HG03558 (cell line): ENCODE measurements around the gene TXNDC11.

Experiments used
- ATAC-seq: cut with Tn5 transposase; IDR thresholded peaks from one replicate; pipeline ENCODE4 v1.9.1; 2021; ENCODE audit warnings: moderate number of reproducible peaks; ENCODE audit not compliant: unreplicated experiment; ENCODE audit errors: extremely low read depth

The TXNDC11 gene

DNA sequence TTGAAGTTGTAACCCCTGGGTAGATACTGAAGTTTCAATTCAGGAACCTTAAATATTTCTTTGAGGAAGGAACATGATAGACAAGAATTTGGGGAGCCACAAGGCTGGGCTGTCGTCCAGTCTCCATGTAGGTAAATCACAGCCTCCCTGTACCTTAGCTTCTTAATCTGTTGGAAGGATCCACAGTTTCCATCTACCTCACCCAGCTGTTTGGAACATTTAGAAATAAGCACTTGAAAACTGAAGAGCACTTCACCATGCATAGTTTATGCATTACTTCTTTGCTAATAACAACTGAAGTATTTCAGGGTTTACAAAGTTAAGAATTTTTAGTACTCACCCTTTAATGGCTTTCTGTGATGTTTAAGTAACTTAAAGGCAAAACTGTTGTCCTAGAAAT lies 17.2 kb downstream of the TXNDC11 start:
- no peak for ATAC-seq

DNA sequence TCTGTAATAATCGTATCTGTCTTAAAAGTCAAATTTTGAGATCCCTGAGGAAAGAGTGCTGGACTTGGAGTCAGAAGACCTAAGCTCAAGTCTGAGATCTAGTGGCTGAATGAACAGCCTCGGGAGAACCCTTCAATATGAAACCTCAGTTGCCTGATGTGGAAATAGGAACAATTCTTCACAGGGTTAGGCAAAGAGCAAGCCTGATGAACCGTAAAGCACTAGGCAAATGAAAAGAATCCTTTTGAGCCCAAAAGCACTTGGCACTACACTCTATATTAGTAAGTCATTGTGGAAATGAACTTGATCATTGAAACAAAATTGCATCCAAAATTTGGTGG lies 20.2 kb downstream of the TXNDC11 start:
- no peak for ATAC-seq

DNA sequence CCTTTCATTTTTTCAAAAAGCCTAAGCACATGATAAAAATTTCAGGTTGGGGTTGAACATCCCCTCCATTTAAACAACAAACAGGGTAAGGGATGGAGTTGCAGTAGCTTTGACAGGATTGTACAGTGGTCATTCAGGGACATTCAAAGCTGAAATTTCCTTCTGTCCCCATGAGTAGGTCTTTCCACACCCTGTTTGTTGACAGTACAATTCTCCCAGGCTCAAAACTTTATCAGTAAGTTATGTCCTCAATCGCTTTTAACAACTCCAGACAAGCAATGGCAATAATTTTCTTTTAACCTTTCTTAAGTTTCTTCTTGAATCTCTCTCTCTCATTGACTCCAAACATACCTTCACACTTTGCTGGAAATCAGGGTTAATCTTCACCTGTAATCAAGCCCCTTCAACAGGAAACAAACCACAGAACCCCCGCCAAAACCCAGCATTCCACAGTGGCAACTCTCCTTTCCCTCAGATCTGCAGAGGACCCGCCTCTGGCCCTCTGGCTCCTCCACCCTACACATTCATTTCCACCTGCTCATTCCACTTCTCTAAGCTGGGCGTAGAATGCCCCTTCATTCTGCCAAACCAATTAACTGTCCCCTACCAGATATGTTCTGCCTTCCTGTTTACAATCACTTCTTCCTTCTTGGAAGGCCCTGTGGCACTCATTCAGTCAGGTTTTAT lies 20.7 kb downstream of the TXNDC11 start:
- no peak for ATAC-seq

DNA sequence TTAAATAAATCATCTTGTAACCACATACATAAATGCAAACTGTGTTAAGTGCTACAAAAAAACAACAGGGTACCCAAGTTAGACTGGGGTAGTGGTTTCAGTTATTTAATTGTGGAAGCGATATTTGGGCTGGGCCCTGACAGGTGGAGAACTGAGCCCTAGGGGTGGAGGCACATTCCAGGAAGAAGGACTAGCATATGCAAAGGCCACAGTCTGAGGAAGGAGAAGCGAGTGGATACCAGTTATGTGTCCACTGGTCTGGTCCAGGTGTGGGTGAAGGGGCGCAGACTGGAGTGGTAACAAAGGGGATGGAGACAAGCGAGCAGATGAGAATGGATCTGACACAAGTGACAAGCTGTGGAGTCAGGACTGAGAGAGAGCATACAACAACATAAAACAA lies 22.9 kb downstream of the TXNDC11 start:
- ATAC-seq = no peak

DNA sequence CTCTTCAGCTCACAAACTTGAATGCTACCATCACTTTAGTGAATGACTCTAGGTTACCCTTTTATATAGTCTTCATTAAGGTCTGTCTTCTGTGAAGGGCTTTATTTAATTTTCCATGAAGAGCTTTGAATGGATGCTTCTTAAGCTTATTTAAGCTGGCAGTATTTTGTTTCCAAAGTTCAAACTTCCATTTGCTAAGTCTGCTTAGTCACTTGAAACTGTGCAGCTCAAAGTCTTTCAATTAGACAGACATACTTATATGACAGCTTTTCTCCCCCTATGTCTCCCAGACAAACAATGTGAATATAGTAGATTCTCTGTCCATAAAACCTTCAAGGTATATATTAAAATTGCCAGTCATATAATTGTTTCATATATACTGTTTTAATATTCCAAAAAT lies 23.5 kb downstream of the TXNDC11 start:
- ATAC-seq = no peak

DNA sequence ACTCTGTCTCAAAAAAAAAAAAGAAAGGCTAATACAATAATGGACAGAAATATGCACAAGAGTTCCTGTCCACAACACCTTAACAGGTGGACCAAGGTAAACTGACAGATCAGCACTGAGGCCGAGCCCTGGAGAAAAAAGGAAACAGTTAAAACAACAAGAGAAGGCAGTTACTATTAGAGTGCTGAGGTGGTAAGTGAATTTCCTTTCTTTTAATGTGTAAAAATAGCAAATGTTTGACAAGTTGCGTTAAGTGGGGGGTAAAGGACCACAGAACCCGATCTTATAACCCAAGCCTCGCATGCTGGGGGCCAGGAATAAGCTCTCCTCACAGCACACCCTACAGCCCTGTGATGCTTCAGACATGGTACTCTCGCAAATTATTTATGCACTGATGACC lies 24.8 kb downstream of the TXNDC11 start:
- no peak for ATAC-seq

DNA sequence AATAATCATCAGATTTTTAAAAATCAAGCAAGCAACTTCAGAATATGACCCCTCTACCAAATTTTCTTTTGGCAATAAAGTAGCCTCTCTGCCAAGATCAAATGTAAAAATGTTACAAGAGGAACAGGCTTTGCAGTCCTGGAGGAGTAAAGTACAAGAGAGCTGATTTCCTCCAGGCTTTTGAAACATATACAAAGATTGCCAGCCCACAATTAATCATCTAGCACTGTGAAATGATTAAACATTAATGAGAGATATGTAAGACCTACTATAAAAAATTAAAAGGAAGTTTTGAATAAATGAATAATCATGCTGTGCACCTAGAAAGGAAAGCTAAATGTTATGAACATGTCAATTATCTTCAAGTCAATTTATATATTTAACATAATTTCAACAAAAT lies 26.3 kb downstream of the TXNDC11 start:
- ATAC-seq = no peak

DNA sequence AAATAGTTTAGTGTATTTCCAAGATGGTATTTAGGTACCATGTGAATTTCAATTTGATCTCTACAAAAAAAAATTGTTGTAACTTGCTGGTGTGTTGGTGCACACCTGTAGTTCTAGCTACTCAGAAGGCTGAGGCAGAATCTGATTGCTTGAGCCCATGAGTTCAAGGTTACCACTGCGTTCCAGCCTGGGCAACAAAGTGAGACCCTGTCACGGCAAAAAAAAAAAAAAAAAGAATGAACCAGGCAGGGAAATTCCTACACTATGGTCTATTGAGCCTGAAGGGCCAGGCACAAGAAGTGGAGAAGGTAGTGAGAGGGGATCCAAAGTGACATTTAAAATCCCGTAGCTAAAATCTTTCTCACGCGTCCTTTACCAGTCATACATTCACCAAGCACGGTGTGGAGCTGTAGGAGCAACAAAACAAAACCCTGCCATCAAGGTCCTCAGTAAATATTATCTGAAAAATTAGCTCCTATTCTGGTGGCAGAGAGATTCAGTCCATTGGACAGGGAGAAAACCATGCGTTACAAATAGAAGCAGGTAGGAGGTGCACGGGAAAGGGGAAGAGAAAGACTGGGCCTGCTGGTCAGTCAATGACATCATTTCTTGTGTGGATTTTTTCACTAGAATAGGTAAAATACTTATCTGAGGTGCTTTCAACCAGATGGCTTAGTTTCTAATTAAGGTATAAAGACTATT lies 27.3 kb downstream of the TXNDC11 start:
- ATAC-seq = no peak

DNA sequence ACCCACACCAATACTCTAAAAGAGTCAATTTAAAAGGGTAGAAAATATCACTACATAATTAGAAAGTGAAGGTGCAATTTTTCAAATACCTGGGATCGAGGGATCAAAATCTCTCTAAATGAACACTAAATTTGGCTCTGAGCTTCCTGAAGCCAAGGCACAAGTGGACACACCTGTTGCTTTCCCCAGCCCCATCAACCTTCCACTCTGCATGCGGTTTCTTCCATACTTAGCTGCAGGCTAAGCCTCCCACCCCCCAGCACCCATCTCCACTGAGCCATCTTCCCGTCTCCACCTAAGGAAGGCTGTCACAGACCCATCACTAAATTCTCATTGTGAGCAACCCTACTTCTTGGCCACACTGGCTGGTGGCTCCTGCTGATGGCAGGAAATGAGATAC lies 30.5 kb downstream of the TXNDC11 start:
- no peak for ATAC-seq

DNA sequence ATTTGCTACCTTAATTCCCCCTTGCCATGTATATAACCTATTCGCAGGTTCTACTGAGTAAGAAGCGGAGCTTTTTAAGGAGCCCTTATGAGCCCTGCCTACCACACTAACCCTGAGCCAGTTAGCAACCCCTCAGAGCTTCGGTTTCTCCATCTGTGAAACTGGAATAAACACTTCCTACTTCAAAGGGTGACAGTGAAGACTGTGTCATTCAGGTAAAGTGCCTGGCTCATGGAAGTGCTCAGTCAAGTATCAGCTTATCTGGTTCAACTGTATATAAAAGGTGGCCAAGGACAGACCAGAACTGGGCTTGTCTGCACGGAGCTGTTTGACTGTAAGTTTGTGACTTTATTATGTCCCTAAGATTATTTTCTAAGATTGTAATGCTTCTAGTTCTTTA lies 31.0 kb downstream of the TXNDC11 start:
- ATAC-seq = no peak

DNA sequence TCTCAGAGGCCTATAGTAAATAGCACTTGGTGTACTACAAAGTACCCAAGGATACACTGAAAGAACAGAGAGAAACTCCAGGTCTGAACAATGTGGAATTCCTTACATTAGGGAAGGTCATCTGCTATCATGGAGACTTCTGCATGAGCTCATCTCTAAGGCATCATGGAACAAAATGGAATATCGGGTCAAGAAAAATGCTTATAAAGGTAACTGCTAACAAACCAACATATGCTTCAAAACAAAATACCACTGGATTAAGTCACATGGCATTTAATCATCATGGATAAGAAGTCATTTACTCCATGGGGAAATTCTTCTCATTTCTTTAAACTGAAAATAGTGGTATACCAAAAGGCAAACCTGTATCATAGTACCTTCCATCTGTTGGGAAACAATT lies 34.2 kb downstream of the TXNDC11 start:
- ATAC-seq = no peak

DNA sequence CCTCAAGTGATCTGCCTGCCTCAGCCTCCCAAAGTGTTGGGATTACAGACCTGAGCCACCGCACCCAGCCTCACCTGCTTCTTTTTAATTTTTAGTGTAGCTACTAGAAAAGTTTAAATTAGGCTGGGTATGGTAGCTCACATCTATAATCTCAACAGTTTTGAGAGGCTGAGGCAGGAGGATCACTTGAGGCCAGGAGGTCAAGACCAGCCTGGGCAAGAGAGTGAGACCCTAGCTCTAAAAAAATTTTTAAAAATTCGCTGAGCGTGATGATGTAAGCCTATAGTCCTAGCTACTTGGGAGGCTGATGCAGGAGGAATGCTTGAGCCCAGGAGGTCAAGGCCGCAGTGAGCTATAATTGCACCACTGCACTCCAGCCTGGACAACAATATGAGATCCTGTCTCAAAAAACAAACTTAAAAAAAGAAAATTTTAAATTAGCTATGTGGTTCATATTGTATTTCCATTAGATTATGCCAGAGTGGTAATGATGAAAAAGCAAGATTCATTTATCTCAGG lies 34.9 kb downstream of the TXNDC11 start:
- ATAC-seq = no peak

DNA sequence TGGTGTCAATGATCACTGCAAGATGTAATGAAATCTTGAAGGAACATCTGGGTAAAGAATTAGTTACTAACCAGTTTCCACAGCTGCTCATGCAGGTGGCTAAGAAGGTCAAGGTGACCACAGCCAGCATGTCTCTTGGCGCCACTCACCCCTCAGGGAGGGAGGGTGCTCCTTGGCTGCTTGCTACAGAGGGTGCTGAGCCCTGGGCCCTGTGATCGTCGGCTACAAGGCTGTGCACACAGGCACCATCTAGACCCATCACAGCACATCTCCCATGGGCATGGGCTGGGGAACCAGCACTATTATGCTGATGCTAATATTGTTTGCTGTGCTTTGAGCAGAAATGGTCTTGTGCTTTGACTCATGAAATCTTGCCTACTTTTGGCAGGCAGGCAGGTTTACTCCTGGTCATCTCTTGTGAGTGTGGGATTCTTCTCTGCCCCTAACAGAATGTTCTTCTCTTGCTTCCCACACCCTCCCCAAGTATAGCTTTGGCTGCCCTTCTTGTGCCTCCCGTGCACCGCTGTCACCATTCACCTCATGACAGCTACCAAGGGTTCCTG lies 36.4 kb downstream of the TXNDC11 start:
- ATAC-seq = no peak

DNA sequence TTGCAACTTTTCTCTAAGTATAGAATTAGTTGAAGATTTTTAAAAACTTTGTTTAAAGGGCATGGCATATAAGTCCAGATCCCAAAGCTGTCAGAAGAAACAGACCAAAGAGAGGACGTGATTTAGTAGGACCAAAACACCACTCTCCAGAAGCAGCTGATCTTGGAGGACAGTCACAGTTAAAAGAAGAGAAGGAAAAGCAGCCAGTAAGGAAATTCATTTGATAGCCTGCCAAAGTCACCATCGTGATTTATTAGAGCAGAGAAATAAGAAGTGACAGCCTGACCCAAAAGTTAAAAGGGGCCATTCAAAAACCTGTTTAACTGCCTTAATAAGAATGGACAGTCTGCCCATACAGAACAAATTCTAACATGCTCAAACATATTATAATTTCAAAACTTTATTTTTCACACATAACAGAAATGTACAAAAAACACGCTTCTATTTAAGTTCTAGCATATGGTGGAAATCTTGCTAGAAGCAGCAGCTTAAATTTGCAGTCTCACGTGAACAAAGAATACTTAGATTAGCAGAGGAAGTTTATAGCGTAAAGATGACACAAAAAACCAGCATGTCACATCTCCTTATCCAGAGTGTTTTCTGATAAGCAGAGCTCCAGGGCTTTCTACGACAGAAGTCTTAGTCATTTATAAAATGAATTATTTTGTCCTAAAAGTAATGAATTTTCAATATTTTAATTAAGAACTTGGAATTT lies 37.2 kb downstream of the TXNDC11 start:
- no peak for ATAC-seq

DNA sequence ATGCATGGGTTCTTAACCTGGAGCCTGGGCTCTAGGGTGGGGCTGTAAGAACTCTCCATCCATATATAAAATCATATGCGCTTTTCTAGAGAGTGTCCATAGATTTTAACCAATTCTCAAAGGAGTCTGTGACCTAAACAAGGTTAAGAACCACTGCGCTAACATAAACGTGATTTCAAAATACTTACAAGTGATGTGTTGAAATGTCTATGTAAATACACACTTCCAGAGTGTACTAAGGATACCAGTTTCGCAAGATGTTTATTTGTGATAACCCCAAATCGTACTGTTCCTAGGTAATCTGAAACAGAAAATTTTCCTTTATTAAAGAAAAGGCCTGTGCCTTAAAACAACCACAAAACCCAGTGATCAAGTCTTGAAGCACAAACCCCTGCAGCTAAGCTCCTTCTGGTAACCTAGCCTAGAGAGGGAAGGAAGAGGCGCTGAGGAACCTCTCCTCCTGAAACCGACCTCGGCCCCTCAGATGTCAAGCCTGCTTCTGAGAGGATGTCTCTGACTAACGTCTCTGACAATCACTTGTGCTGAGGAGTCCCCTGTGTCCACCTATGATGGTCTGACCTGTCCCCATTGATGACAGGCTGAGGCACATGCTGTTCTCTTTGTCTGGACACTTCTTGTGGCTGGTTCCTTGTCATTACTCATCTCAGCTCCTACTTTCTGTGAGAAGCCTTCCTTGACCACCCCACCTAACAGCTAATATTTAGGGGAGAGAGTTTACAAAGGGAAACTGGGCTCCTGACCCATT lies 42.2 kb downstream of the TXNDC11 start:
- no peak for ATAC-seq

DNA sequence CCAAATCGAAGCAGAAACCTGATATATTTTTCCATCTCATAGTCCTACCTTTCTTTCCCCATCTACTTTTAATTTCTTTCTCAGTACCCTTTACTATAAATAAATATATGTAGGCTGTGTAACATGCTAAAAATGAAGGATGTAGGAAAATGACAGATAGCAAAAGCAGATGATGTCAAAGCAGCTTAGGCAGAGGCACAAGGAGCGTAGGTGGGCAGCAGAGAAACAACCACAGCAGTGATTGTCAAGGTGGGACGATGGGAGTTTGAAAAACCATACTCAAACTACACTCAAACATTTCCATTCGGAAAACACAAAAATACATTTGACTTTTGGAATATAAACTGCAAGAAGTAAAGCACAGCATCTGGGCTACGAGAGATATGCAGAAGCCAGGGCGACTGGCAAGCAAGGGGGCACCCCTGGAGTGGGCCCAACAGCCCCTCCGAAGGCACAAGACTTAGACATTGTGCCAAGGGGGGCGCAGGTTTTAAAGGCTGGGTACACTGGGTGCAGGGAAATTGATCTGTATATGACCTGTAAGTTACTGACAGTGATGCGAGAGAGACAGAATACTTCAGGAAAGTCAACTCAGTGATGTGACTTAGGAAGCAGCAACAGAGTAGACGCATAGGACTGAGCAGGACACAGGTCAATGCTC lies 43.3 kb downstream of the TXNDC11 start:
- no peak for ATAC-seq

DNA sequence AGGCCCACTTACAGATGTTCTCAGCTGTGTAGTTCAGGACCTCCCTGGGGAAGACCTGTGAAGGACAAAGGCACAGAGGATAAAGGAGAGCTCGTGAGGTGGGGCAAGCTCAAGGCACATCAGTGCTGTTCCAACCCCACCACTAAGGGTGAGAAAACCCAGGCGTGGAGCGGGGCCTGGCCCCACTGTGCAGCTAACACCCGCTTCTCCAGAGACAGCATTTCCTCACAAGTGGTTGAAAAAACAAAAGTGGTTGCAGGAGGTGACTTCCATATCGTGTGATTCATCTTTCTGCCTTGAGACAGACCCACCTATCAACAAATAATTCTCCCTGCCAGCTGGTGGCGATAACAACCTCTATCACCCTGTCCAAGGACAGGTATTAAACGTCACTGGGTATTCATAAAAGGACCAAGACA lies 44.4 kb downstream of the TXNDC11 start:
- ATAC-seq = no peak

DNA sequence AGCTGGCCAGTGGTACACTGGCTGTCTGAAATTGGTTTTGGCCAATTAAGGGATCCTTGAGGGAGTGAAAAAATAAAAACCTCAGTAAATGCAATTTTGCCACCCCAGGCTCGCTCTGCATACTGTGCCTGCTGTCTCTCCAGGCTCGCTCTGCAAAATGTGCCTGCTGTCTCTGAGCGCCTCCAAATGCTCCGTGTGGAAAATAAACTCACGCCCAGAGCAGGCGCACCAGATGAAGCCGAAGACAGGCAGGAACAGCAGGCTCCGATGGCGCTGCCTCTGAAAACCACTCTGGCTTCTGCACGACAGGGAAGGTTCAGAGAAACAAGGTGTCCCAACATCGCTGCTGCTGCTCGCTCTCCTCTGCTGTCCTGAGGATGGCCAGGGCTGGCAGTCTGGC lies 45.3 kb downstream of the TXNDC11 start:
- no peak for ATAC-seq

DNA sequence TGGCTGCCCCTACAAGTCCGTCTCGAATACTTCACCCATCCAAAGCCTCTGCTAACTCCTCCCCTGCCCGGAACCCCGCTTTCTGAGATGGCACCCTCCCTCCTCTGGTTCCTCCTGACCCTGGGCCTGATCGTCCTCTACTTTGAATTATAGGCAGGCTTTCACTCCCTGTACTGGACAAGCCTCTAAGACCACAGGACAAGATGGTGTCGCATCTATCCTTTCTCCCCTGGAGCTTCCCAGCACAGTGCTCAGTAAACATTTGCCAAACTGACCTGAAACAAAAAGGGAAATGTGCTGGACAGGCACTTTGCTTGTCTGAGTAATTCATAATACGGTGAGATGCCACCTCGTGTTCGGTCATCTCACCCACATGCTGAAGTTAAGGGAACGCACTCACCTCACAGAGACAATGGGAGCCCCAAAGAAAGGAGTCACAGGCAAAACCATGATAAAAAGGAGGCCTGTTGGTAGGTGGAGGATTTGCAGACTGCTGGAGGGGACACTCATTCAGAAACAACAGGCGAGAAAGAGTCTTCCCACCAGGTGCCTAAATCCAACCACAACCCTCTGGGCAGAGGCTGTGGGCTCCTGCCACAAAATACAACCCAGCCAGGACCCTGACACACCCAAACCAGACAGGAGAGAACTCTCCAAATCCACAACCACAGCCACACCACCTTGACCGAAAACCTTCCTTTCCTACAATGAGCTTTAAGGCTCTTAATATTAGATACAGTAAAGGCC lies 46.2 kb downstream of the TXNDC11 start:
- no peak for ATAC-seq
